Natural killer cell (primary cell): ENCODE data around the gene PRR5L. TPM values are rescaled to one million over a fixed set of nuclear protein-coding genes. Genes with fewer than 3 reads are reported as not detected.

Source experiments
- ATAC-seq, 3 donors: fragments of 150-1000 bp in 2 of 3; fragments of 200-7000 bp in 1 of 3; cut with Tn5 transposase; 1 replicate in 1 of 3; 2 replicates in 2 of 3; pipeline ENCODE4 v1.10.0; 2021; ENCODE audit warnings: mild to moderate bottlenecking in 2 of 3, moderate library complexity in 2 of 3
- DNase-seq, 2 donors: peaks; one replicate each; pipeline versions ENCODE4 v3.0.0 to v3.0.0-alpha.2; 2013 to 2021; ENCODE audit warnings: mixed read lengths in 1 of 2
- H3K27ac ChIP-seq: one replicate; pipeline ENCODE4 v1.5.1; 2013; ENCODE audit warnings: mild to moderate bottlenecking, low read length
- H3K27me3 ChIP-seq: one replicate; pipeline ENCODE4 v1.6.1; 2013; ENCODE audit warnings: low read length; ENCODE audit not compliant: control insufficient read depth, insufficient read depth
- H3K36me3 ChIP-seq: one replicate; pipeline ENCODE4 v1.6.1; 2013; ENCODE audit warnings: low read length; ENCODE audit not compliant: control insufficient read depth, insufficient read depth
- H3K4me1 ChIP-seq: one replicate; pipeline ENCODE4 v1.6.1; 2013; ENCODE audit warnings: low read length; ENCODE audit not compliant: control insufficient read depth, insufficient read depth
- H3K4me3 ChIP-seq: one replicate; pipeline ENCODE4 v1.5.1; 2013; ENCODE audit warnings: low read length
- H3K9me3 ChIP-seq: one replicate; pipeline ENCODE4 v1.6.1; 2013; ENCODE audit warnings: low read length; ENCODE audit not compliant: control insufficient read depth, insufficient read depth
- H3K27ac Mint-ChIP-seq, 2 donors: one replicate each; pipeline ENCODE4 v1.8.0; 2022; ENCODE audit warnings: mild to moderate bottlenecking in 2 of 2, mixed read lengths in 2 of 2, moderate library complexity in 1 of 2
- H3K27me3 Mint-ChIP-seq, 2 donors: one replicate each; pipeline ENCODE4 v1.8.0; 2022; ENCODE audit warnings: low read depth in 2 of 2, mixed read lengths in 2 of 2
- H3K36me3 Mint-ChIP-seq: one replicate; pipeline ENCODE4 v1.8.0; 2022; ENCODE audit warnings: mixed read lengths
- H3K4me1 Mint-ChIP-seq, 2 donors: one replicate each; pipeline ENCODE4 v1.8.0; 2022; ENCODE audit warnings: mixed read lengths in 2 of 2
- H3K4me3 Mint-ChIP-seq: one replicate; pipeline ENCODE4 v1.8.0; 2022; ENCODE audit warnings: mild to moderate bottlenecking, moderate library complexity, mixed read lengths
- H3K9me3 Mint-ChIP-seq, 2 donors: one replicate each; pipeline ENCODE4 v1.8.0; 2022; ENCODE audit warnings: mixed read lengths in 2 of 2
- CTCF ChIP-seq: fragments of 200-600 bp; IDR thresholded peaks from one replicate; pipeline ENCODE4 v1.8.0; 2022; ENCODE audit warnings: antibody characterized with exemption
- WGBS: methylation state at CpG from one replicate; pipeline ENCODE4 v1.1.7; 2013; ENCODE audit warnings: missing lambda C conversion rate; ENCODE audit not compliant: insufficient coverage; 5-methylcytosine and 5-hydroxymethylcytosine counted together
- intact Hi-C: fragments of 100-400 bp; cut with micrococcal nuclease; formaldehyde crosslinking; loops from one replicate; pipeline ENCODE4 v1.14.2; 2022
- total RNA-seq, 4 donors: library from RNA; stranded (reverse); fragments of 120-200 nt in 1 of 4; gene quantifications; one replicate each; pipeline versions ENCODE4 v1.2.3 to v1.2.4, GENCODE V29; 2013 to 2022

Gene PRR5L
- total RNA-seq, 3 donors from 2014 or later (not counting 1 experiment from before 2014, with no cell fraction given), result 128 to 367 (median 303) TPM

DNA sequence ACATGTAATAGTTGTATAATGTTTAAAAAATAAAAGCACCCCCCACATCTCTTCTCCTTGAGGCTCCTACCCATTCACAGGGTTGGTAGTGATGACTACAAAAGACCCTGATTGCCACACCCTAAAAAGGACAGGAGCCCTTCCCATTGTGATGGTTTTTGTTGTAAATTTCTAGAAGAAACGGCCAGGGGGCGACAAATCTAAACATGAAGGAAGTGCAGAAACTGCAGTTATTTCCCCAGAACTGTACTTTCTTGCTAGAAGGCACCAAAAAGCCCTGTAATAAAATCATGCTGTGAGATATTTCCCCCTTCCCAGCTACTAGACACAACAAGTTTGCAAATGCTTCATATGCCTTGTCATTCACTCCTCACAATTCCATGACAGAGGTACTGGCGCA lies 10.8 kb downstream of the PRR5L start:
- no peaks in the 10 kb centered on the region for H3K36me3 Mint-ChIP-seq
- peak in 2 of 3 donors; percentile 29 to 47 for ATAC-seq
- Histone ChIP-seq H3K4me1 (no peaks in the 10 kb centered on the region), H3K4me3 (no peak overlapping the region), H3K9me3 (no peaks in the 10 kb centered on the region), H3K36me3 (no peaks in the 10 kb centered on the region), H3K27ac (no peak overlapping the region), H3K27me3 (no peaks in the 10 kb centered on the region)
- 33% methylated on average over 3 of the region's 3 CpGs for WGBS
- peaks cover 11 to 16% of the 10 kb centered on the region in 2 donors for H3K27me3 Mint-ChIP-seq
- H3K27ac Mint-ChIP-seq, result peak overlapping the region; percentile 27 to 31
- intact Hi-C loops, result loop anchor here (1.0 to 10.0 kb wide), 3 partner anchors 68 to 185 kb away; no protein-coding TSS in a partner anchor
- H3K4me1 Mint-ChIP-seq, result peaks cover 20 to 21% of the 10 kb centered on the region in 2 donors
- peak in 1 of 2 donors; percentile 43 for DNase-seq
- peak; percentile 59 for TF ChIP-seq CTCF
- H3K4me3 Mint-ChIP-seq, result peak overlapping the region; percentile 38
- H3K9me3 Mint-ChIP-seq, result peaks cover 0 to 2% of the 10 kb centered on the region in 2 donors

GRCh38 chr11:36308577-36308976 lies 12.5 kb downstream of the PRR5L start:
- no peak for DNase-seq
- H3K36me3 ChIP-seq, result no peaks in the 10 kb centered on the region
- H3K4me1 Mint-ChIP-seq, result peaks cover 20 to 21% of the 10 kb centered on the region in 2 donors
- H3K4me3 ChIP-seq, result no peak overlapping the region
- intact Hi-C loops, result loop anchor here (10.0 kb wide), 1 partner anchor 66 kb away; no protein-coding TSS in a partner anchor
- H3K9me3 Mint-ChIP-seq, result peaks cover 0 to 2% of the 10 kb centered on the region in 2 donors
- no peaks in the 10 kb centered on the region for H3K4me1 ChIP-seq
- H3K27me3 ChIP-seq, result no peaks in the 10 kb centered on the region
- TF ChIP-seq CTCF, result no peak
- H3K27me3 Mint-ChIP-seq, result peaks cover 14 to 29% of the 10 kb centered on the region in 2 donors
- H3K27ac ChIP-seq, result no peak overlapping the region
- no CpG with 5 or more reads among the region's 1 CpG for WGBS
- no peak overlapping the region for H3K4me3 Mint-ChIP-seq
- no peak for ATAC-seq
- no peaks in the 10 kb centered on the region for H3K9me3 ChIP-seq
- H3K36me3 Mint-ChIP-seq, result no peaks in the 10 kb centered on the region
- no peak overlapping the region for H3K27ac Mint-ChIP-seq

- H3K27me3 Mint-ChIP-seq, result peaks cover 18 to 29% of the 10 kb centered on the region in 2 donors
- no peaks in the 10 kb centered on the region for H3K36me3 Mint-ChIP-seq
- Histone ChIP-seq H3K4me3 (no peak overlapping the region), H3K27ac (no peak overlapping the region), H3K9me3 (no peaks in the 10 kb centered on the region), H3K27me3 (no peaks in the 10 kb centered on the region), H3K36me3 (no peaks in the 10 kb centered on the region), H3K4me1 (no peaks in the 10 kb centered on the region)
- intact Hi-C loops, result loop anchor here (10.0 kb wide), 1 partner anchor 65 kb away; no protein-coding TSS in a partner anchor
- H3K27ac Mint-ChIP-seq, result no peak overlapping the region
- H3K4me1 Mint-ChIP-seq, result peaks cover 20 to 21% of the 10 kb centered on the region in 2 donors
- no peak for TF ChIP-seq CTCF
- peaks cover 0 to 2% of the 10 kb centered on the region in 2 donors for H3K9me3 Mint-ChIP-seq
- 90% methylated on average over 4 of the region's 4 CpGs for WGBS
- ATAC-seq, result no peak
- DNase-seq, result no peak
- no peak overlapping the region for H3K4me3 Mint-ChIP-seq
Observed at GRCh38 chr11:36309779-36310178, 13.7 kb downstream of the PRR5L start.
